HuH-7 (cell line): ENCODE data around the gene PITHD1.
"Not testable (repeated sequence)": the region's sequence is repeated elsewhere in the genome, so short reads cannot be mapped to it uniquely, and the experiment has no call there.

Source experiments
- DNase-seq: peaks from one replicate; pipeline ENCODE4 v3.0.0; 2011; ENCODE audit warnings: low spot score

Gene PITHD1

GRCh38 chr1:23777979-23778814, at the start of gene PITHD1:
Gene PITHD1, plus strand, starts transcription at chr1:23778418. Its CDS starts 98 bp downstream, at chr1:23778516.
- DNase-seq = peak; percentile 88

- no peak for DNase-seq
Measured at GRCh38 chr1:23732363-23733224, 45.6 kb upstream of the PITHD1 start.

- DNase-seq = not testable (repeated sequence)
Measured at GRCh38 chr1:23733281-23733680, 44.9 kb upstream of the PITHD1 start.

- no peak for DNase-seq
Measured at GRCh38 chr1:23736437-23737134, 41.6 kb upstream of the PITHD1 start.

GRCh38 chr1:23741609-23742008, 36.6 kb upstream of the PITHD1 start:
- no peak for DNase-seq

GRCh38 chr1:23742670-23743286, 35.4 kb upstream of the PITHD1 start:
- DNase-seq = no peak

GRCh38 chr1:23743287-23744152, 34.7 kb upstream of the PITHD1 start, which contains the start of gene ELOA:
Gene ELOA, plus strand, starts transcription at chr1:23743471. Its CDS starts 33 bp downstream, at chr1:23743504.
- DNase-seq = peak; percentile 88

GRCh38 chr1:23745515-23745914, 32.7 kb upstream of the PITHD1 start:
- peak; percentile 76 for DNase-seq

GRCh38 chr1:23748016-23748415, 30.2 kb upstream of the PITHD1 start:
- no peak for DNase-seq

- peak; percentile 73 for DNase-seq
Measured at GRCh38 chr1:23751050-23751814, 27.0 kb upstream of the PITHD1 start.

GRCh38 chr1:23751815-23752200, 26.4 kb upstream of the PITHD1 start:
- DNase-seq = no peak

GRCh38 chr1:23752909-23753308, 25.3 kb upstream of the PITHD1 start:
- no peak for DNase-seq

- DNase-seq = no peak
Measured at GRCh38 chr1:23756676-23757075, 21.5 kb upstream of the PITHD1 start.

- no peak for DNase-seq
Measured at GRCh38 chr1:23757812-23758211, 20.4 kb upstream of the PITHD1 start.

- no peak for DNase-seq
Measured at GRCh38 chr1:23759277-23759676, 18.9 kb upstream of the PITHD1 start.

- DNase-seq = no peak
Measured at GRCh38 chr1:23763041-23763577, 15.1 kb upstream of the PITHD1 start.

- no peak for DNase-seq
Measured at GRCh38 chr1:23768733-23769132, 9.5 kb upstream of the PITHD1 start.

GRCh38 chr1:23772049-23772853, 6.0 kb upstream of the PITHD1 start:
- peak; percentile 70 for DNase-seq

- DNase-seq = no peak
Measured at GRCh38 chr1:23772854-23773242, 5.4 kb upstream of the PITHD1 start.
